ENCODE data around the gene NEK11.

The NEK11 gene

GRCh38 chr3:131353016-131353877 lies 326.6 kb downstream of the NEK11 start:
- no peak for TF ChIP-seq GATA2 (IDR thresholded peaks at IDR 0.05; ENCODE audit: low read depth, low read length)
- TF ChIP-seq GATA3 (IDR thresholded peaks at IDR 0.05; ENCODE audit: low read depth, low read length) = no peak

GRCh38 chr3:131353986-131354385 lies 327.3 kb downstream of the NEK11 start:
- TF ChIP-seq GATA3 (IDR thresholded peaks at IDR 0.05; ENCODE audit: low read depth, low read length) (no peak), GATA2 (IDR thresholded peaks at IDR 0.05; ENCODE audit: low read depth, low read length) (no peak)

GRCh38 chr3:131356006-131356595 lies 329.4 kb downstream of the NEK11 start:
- no peak for TF ChIP-seq GATA3 (IDR thresholded peaks at IDR 0.05; ENCODE audit: low read depth, low read length)
- no peak for TF ChIP-seq GATA2 (IDR thresholded peaks at IDR 0.05; ENCODE audit: low read depth, low read length)

- TF ChIP-seq GATA2 (IDR thresholded peaks at IDR 0.05; ENCODE audit: low read depth, low read length) = no peak
- no peak for TF ChIP-seq GATA3 (IDR thresholded peaks at IDR 0.05; ENCODE audit: low read depth, low read length)
These were observed 330.6 kb downstream of the NEK11 start for GRCh38 chr3:131357275-131357674.

- TF ChIP-seq GATA3 (IDR thresholded peaks at IDR 0.05; ENCODE audit: low read depth, low read length) (no peak), GATA2 (IDR thresholded peaks at IDR 0.05; ENCODE audit: low read depth, low read length) (no peak)
These were observed 333.6 kb downstream of the NEK11 start for GRCh38 chr3:131360191-131360755.

DNA sequence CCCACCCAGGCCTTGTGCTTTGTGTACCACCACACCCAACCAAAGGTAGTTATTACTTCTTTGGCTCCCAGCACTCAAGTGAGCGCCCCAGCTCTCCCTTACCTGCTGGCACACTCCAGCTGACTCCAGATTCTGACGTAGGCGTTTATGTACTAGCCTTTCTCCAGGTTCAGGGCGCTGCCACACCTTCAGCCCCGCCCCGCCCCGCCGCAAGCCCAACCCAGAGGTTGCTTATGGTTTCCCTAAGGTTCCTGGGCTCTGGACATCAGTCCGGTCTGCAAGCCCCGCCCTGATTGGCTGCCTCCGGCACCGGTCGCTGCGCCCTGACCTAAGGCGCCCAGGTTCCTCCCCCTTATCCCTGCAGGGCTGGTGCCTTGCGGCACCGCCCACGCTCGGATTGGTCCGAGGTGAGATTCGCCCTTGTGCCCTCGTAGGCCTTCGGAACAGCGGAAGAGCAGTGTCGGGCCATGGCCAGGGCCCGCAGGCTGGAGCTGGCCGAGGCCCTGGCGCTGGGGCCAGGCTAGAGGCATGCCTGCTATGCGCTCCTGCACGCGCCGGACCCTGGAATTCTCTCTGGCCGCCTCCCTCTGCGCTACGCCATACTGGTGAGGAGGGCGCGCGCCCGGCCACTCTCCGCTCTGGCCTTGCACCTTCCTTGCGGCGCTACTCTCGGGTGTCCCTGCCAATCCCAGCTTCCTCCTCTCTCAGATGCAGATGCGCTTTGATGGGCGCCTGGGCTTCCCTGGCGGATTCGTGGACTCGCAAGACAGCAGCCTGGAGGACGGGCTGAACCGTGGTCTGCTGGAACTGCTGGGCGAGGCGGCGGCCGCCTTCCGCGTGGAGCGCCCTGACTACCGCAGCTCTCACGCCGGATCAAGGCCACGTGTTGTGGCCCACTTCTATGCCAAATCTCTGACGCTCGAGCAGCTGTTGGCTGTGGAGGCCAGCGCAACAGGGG lies 335.1 kb downstream of the NEK11 start:
- no peak for TF ChIP-seq GATA2 (IDR thresholded peaks at IDR 0.05; ENCODE audit: low read depth, low read length)
- no peak for TF ChIP-seq GATA3 (IDR thresholded peaks at IDR 0.05; ENCODE audit: low read depth, low read length)

DNA sequence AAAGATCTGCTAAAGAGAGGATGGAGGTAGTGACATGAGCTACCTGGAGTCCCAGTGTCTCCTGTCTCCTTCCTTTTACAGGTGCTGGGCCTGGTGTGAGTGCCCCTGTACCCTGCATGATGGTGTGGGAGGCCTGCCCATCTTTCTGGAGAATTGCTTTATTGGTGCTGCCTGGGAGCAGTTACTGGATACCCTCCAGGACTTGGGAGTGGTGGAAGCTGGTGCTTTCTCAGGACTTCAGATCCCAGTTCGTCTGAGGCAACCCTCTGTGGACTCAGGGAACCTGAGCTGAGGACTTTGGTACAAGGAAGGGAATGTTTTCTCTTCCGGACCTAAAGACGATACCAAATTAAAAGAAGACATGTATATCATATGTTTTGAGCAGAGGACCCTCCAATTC lies 336.6 kb downstream of the NEK11 start:
- TF ChIP-seq GATA3 (IDR thresholded peaks at IDR 0.05; ENCODE audit: low read depth, low read length) (no peak), GATA2 (IDR thresholded peaks at IDR 0.05; ENCODE audit: low read depth, low read length) (no peak)

DNA sequence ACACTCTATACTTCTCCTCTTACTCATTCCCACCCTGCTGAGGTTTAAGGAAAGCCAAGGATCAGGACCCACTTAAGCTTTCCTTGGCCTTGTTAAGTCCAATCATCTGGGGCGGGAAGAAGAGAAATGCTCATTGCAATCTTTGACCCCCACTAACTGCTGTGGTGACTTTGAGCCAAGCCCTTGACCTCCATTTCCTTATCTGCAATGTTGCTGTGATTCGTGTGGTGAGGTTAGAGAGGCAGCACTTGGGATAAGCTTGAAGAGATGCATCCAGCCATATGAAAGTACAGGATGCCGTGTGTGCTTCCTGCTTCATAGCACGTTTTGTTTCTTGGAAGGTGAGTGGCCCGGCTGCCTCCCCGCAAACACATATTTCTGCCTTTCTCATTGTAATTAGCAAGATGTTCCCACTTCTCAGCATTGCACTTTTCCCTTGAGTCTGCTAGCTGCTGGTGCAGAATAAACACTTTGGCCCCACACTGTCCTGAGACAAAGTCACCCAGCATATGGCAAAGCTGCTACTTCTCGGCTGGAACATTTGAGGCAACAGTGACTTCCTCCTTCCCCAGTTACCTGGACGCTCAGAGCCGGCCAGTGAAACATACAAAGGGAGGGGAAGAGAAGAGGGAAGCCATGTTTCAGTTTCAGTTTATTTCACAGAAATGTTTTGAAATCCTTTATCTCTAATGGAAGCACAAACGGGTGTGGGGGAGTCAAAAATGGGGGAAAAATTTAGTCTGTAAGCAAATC lies 344.4 kb downstream of the NEK11 start:
- no peak for TF ChIP-seq GATA3 (IDR thresholded peaks at IDR 0.05; ENCODE audit: low read depth, low read length)
- no peak for TF ChIP-seq GATA2 (IDR thresholded peaks at IDR 0.05; ENCODE audit: low read depth, low read length)

GRCh38 chr3:131371688-131372066 lies 345.0 kb downstream of the NEK11 start:
- TF ChIP-seq GATA3 (IDR thresholded peaks at IDR 0.05; ENCODE audit: low read depth, low read length) (no peak), GATA2 (IDR thresholded peaks at IDR 0.05; ENCODE audit: low read depth, low read length) (no peak)

- TF ChIP-seq GATA3 (IDR thresholded peaks at IDR 0.05; ENCODE audit: low read depth, low read length) = no peak
- TF ChIP-seq GATA2 (IDR thresholded peaks at IDR 0.05; ENCODE audit: low read depth, low read length) = no peak
These were observed 348.1 kb downstream of the NEK11 start for GRCh38 chr3:131374741-131375140.

DNA sequence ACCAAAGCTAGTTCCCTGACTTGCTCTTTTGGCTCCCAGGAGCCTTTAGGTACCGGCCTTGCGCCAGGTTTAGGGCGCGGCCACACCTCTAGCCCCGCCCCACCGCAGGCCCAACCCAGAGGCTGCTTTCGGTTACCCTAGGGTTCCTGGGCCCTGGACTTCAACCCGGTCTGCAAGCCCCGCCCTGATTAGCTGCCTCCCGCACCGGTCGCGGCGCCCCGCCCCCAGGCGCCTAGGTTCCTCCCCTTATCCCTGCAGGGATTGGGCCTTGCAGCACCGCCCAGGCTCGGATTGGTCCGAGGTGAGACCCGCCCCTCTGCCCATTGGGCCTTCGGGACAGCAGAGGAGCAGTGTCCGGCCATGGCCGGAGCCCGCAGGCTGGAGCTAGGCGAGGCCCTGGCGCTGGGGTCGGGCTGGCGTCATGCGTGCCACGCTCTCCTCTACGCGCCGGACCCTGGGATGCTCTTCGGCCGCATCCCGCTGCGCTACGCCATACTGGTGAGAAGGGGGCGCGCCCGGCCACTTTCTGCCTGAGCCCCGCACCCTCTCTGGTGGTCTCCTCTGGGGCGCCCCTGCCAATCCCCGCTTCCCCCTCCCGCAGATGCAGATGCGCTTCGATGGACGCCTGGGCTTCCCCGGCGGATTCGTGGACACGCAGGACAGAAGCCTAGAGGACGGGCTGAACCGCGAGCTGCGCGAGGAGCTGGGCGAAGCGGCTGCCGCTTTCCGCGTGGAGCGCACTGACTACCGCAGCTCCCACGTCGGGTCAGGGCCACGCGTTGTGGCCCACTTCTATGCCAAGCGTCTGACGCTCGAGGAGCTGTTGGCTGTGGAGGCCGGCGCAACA lies 355.0 kb downstream of the NEK11 start, which contains the start of gene NUDT16:
TSS of gene NUDT16 (plus strand) at position 330 of the 847 bp plus-strand sequence. CDS start at position 361, 31 bp downstream.
- TF ChIP-seq GATA2 (IDR thresholded peaks at IDR 0.05; ENCODE audit: low read depth, low read length) = no peak
- no peak for TF ChIP-seq GATA3 (IDR thresholded peaks at IDR 0.05; ENCODE audit: low read depth, low read length)
